PC-3 (cell line): ENCODE measurements around the gene FMNL1.

Experiments
- EZH2phosphoT487 ChIP-seq: fragments of 300-600 bp; sonication (generic); IDR thresholded peaks from 2 replicates; pipeline ENCODE4 v1.6.1; 2018; ENCODE audit warnings: mild to moderate bottlenecking, antibody characterized with exemption, low read length, borderline replicate concordance
- TF ChIP-seq, protein P1 (sequence below): fragments of 300-600 bp; sonication (generic); conservative IDR thresholded peaks from 2 replicates; pipeline ENCODE4 v1.5.1; 2017; ENCODE audit warnings: antibody characterized with exemption, low read depth, mild to moderate bottlenecking, low read length

DNA sequence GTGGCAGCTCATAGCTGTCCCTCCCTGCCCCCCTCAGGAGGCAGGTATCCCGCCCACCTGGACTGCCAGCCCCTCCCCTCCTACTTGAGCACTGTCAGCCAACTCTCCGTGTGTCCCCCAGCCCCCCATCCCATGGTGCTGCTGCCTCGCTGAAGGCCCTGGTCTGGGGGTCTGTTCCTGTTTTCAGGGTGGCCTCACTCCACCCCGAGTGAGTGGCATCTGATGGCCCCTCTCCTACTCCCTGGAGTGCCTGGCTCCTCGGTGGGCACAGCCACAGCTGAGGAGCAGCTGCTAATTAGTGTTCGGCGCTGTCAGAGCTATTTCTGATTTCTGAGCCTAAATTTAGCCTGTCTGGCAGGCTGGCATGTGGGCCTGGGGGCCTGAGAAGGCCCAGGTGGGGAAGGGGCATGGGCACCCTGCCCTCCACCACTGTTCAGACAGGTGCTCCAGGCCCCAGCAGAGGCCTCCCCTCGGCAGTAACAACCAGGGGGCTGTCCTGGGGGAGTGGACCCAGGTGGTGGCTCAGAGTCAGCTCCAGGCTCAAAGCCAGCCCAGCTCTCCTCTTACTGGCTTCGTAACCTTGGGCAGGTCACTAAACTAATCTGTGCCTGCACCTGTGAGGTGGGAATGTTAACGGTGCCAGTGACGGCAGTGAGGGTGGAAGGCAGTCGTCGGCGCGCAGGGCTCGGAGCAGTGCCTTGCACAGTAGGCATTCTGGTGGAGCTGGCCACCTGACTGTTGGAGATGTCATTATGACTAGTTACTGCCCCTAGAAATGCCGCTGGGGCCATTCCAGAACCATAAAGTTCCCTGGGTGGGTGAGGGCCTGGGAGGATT, 6.5 kb downstream of the FMNL1 start:
- TF ChIP-seq, protein P1, sequence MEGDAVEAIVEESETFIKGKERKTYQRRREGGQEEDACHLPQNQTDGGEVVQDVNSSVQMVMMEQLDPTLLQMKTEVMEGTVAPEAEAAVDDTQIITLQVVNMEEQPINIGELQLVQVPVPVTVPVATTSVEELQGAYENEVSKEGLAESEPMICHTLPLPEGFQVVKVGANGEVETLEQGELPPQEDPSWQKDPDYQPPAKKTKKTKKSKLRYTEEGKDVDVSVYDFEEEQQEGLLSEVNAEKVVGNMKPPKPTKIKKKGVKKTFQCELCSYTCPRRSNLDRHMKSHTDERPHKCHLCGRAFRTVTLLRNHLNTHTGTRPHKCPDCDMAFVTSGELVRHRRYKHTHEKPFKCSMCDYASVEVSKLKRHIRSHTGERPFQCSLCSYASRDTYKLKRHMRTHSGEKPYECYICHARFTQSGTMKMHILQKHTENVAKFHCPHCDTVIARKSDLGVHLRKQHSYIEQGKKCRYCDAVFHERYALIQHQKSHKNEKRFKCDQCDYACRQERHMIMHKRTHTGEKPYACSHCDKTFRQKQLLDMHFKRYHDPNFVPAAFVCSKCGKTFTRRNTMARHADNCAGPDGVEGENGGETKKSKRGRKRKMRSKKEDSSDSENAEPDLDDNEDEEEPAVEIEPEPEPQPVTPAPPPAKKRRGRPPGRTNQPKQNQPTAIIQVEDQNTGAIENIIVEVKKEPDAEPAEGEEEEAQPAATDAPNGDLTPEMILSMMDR = no peak
- TF ChIP-seq EZH2phosphoT487 = no peak
